DMS153 treated with DMSO at 0.1 percent for 48 hours (cell line): Measurements from ENCODE around the gene TOB1.

Experiments used
- DNase-seq: peaks from one replicate; lab custom pipeline; 2025; ENCODE audit not compliant: unreplicated experiment; lab: John Stamatoyannopoulos, UW

The TOB1 gene

DNA sequence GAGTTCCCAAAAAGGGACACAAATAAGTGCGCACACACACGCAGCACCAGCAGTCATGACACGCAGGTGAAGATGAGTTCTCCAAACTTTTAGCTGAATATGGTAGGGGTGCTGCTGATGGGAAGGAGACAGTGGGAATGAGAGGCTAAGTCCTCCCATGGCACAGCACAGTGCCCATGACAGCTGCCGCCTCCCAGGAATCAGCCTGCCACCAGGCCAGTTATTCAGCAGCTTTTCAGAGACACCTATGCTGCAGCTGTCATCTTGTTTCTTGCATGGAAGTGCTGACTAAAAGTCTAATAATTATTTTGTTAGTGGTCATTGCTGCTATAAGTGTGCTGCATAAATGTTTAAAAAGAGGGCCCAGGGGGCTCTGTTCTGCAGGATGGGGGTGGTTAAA lies 18.6 kb downstream of the TOB1 start:
- no peak for DNase-seq

- DNase-seq, result no peak
These were observed 20.7 kb downstream of the TOB1 start for GRCh38 chr17:50845240-50846147.

DNA sequence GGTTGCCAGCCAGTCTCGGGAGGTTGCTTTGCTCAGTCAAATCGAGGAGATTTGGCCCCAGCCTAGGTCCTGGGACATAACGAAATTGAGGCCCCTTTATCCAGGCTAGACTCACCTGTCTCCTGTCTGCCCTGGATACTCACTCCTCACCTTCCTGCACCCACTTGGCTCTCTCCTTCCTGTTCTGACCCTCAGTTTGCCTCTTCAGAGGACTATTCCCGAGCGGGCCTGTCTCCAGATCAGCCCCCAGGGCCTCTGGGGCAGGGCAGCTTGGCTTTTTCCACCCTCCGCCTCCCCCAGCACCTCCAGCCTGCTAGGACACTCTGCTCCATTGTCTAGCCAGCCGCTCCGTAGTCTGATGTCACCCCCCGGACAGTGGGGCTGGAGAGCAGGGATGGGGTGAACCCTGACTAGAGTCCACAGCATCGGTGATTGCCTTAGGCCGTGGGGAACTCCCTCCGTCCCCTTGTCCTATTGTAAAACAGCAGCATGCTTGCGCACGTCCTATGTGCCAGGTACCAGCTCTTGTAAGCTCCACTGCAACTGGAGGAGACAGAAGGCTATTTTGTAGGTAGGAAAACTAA lies 21.9 kb downstream of the TOB1 start:
- no peak for DNase-seq

DNA sequence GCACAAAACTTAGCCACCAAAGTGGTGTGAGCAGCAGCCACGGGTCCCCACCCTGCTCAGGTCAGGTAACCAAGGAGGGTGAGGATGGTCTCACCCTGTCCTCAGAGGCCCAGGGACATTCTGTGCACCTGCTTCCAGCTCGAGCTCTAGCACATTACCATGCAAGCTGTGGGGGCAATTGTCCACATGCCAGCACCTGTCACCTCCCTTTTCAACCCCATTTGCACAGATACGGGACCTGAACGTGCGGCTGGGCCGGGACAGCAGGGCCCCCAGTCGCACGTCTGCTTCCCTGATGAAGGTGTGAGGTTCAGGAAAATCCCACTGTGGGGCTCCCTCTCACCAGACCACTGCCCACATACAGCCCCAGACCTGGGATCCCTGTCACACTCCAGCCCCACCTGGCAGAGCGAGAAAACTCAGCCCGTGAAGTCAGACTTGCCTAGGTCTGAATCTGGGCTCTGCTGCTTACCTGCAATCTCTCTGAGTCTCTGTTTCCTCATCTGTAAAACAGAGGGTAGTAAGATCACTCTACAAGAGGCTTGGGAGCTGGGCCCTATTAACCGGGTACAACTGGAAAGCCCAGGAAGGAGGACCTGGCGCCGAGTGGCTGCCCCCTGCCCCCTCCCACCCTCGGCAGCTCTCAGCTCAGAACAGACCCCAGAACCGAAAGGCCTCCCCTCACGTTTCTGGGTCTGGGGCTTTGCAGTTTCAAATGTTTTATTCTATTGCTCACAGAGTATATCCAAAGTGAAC lies 22.8 kb downstream of the TOB1 start:
- no peak for DNase-seq

DNA sequence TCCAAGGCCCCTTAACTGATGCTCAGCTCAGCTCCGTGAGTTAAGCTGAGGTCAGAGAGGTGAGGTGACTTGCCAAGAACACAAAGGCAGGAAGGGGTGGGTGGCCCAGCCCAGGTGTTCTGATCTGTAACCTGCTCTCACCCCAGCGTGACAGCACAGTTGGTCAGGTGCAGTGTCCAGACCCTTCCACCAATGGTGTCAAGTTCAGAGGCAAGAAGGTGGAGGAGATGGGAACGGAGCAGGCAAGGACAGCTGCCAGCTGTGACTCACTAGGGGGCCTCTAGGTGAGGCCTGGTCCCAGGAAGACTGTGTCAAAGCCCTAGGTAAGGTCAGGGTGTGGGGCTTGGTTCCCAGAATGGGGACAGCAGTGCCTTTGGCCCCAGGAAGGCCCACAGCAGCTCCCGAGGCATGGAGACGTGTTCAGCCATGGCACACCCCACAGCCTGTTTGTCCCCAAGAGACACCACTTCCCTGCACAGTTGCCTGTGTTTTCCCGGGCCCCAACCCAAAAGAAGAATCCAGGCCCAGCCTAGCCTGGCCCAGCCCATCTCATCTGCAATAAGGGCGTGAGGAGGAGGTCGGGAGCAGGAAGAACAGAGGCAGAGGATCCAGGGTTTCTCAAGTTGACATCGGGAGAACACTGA lies 23.5 kb downstream of the TOB1 start:
- no peak for DNase-seq

DNA sequence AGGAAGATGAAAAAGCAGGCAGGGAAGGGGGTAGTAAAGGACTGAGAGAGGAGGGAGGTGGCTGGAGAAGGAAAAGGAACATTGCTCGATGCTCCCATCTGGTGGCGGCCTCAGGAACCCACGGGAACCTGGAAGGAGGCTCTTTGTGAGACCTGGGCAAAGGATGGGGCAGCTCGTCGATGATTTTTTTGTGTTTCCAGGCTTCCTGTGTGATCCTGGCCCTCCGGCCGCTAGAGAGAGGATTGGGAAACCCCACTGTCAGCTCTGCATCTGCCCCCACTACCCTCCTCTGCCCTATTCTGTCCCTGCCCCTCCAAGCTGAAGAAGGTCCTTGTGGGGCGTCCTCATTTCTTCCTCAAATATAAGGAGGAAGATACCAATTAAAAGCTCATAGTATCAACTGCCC lies 24.2 kb downstream of the TOB1 start:
- DNase-seq, result peak; percentile 57

GRCh38 chr17:50841277-50841948 lies 24.7 kb downstream of the TOB1 start:
- DNase-seq, result no peak

GRCh38 chr17:50840311-50840851 lies 25.8 kb downstream of the TOB1 start:
- DNase-seq, result no peak

DNA sequence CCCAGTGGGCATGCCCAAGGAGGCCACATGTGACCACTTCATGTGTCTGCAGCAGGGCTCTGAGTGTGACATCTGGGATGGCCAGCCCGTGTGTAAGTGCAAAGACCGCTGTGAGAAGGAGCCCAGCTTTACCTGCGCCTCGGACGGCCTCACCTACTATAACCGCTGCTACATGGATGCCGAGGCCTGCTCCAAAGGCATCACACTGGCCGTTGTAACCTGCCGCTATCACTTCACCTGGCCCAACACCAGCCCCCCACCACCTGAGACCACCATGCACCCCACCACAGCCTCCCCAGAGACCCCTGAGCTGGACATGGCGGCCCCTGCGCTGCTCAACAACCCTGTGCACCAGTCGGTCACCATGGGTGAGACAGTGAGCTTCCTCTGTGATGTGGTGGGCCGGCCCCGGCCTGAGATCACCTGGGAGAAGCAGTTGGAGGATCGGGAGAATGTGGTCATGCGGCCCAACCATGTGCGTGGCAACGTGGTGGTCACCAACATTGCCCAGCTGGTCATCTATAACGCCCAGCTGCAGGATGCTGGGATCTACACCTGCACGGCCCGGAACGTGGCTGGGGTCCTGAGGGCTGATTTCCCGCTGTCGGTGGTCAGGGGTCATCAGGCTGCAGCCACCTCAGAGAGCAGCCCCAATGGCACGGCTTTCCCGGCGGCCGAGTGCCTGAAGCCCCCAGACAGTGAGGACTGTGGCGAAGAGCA lies 26.4 kb downstream of the TOB1 start:
- DNase-seq, result no peak

DNA sequence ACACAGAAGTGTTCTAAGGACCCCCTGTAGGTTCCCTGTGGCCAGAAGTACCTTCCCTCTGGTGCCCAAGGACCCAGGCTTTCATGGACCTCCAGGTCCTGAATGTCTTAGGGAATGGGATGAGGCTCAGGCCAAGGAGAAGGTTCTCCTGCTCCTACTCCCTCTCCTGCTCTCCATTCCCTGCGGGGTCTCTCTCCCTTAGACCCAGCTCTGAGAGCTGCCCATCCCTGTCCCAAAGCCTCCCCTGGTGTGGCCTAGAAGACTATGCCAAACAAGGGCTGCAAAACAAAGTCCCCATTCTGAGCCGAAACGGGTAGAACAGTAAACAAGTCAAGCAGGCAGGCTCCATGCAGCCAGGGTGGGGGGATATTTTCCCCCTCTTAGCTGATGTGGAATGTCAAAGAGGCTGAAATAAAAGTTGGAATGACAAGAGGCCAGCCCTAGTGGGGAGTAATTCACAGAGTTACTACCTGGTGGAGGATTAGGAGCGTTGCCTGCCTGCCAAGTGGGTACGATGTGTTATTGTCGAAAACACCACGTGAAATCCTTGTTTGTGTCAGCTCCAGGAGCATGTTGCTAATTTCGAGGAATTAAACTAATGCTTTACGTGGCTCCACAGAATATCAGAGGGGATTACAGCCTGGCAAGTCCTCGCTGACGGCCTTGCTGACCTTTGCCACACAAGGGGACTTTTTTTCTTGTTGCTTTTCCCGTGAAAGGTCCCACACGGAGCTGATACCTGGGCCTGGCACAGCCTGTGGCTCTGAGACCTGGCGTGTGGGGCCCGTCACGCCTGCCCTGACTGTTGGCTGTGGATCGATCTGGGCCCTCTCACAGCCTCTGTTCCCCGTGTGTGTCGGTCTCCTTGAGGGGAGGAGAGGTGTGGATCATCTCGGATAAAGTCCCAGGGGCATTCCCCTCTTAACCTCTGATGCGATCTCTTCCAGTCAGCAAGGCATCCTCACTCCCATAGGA lies 27.9 kb downstream of the TOB1 start:
- DNase-seq, result no peak

DNA sequence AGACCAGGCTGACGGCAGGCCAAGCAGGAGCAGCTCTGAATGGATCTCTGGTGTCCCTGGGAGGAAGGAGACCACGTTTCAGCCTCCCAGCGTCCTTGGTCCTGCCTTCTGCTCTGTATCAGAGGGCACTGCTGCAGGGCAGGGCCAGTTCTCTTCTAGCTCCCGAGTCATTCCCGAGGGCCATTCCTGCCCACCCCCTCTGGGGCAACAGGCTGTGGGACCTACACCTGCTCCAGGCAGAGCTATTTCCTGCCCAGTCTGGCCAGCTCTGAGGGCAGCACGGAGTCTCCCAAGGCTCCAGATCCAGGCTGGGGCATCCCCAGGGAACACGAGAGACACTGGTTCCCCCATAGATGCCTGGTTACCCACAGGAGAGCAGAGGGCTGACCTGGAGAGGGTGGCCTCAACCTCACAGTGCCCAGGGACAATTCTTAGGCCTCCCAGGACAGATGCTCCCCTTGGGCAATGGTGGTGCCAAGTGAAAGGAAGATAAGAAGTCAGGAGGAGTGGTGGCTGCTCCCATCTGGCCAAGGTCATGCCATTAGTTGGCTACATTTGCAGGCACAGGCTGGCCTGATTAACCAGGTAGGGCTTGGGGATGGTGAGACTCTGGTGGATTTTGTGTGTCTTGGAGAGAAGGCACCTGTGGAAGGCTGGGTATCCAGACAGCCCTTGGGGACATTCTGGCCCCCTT lies 28.7 kb downstream of the TOB1 start:
- no peak for DNase-seq

DNA sequence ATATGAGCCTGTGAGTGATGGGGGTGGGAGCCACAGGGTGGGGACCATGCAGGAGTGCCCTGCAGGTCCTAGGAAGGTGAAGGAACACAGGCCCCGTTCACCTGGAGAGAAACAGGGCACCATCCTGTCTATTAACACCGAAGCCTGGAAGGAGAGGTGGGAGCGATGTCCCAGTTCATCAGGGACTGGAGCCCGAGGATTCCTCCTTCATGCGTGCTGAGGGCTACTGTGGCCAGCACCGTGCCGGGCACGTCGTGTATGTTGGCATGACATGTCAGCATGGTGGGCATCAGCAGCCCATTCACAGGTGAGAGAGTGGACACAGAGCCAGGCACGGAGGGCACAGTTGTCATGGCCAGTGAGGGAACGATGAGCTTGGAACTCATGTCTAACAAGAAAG lies 29.3 kb downstream of the TOB1 start:
- DNase-seq, result no peak

DNA sequence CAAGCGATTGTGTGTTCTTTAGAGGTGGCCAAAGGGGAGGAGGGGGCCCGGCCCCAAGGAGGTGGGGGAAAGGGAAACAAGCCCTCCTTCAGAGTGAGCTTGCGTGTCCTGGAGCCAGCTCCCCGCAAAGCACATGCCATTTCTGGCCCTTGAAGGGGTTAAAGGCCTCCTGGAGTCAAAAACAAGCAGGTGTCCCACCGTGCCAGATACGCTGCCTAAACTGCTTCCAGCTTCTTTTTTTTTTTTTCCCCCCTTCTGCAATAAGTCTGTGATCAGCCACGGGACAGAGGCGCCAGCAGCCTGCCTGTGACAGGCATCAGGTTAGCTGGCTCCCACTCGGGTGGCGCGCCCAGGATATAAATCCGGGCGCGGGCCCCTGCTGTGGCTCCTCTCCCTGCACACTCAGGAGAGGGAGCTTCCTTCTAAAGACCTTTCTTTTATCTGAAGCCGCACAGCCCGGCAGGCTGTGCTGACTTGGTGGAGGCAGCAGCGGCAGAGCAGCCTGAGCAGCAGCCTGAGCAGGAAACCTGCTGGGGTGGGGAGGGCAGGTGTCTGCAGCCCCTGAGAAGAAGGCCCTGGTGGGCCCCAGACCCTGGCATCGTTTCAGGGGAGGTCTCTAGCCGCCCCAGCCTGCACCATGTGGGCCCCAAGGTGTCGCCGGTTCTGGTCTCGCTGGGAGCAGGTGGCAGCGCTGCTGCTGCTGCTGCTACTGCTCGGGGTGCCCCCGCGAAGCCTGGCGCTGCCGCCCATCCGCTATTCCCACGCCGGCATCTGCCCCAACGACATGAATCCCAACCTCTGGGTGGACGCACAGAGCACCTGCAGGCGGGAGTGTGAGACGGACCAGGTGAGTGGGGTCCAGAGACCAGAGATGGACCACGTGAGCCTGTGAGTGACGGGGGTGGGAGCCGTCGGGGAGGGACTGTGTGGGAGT lies 30.6 kb downstream of the TOB1 start, which contains the start of gene WFIKKN2:
TSS of gene WFIKKN2 (plus strand) at position 286 of the 934 bp plus-strand sequence. CDS start at position 638, 352 bp downstream.
- DNase-seq, result no peak

GRCh38 chr17:50834429-50835300 lies 31.5 kb downstream of the TOB1 start:
- DNase-seq, result no peak

DNA sequence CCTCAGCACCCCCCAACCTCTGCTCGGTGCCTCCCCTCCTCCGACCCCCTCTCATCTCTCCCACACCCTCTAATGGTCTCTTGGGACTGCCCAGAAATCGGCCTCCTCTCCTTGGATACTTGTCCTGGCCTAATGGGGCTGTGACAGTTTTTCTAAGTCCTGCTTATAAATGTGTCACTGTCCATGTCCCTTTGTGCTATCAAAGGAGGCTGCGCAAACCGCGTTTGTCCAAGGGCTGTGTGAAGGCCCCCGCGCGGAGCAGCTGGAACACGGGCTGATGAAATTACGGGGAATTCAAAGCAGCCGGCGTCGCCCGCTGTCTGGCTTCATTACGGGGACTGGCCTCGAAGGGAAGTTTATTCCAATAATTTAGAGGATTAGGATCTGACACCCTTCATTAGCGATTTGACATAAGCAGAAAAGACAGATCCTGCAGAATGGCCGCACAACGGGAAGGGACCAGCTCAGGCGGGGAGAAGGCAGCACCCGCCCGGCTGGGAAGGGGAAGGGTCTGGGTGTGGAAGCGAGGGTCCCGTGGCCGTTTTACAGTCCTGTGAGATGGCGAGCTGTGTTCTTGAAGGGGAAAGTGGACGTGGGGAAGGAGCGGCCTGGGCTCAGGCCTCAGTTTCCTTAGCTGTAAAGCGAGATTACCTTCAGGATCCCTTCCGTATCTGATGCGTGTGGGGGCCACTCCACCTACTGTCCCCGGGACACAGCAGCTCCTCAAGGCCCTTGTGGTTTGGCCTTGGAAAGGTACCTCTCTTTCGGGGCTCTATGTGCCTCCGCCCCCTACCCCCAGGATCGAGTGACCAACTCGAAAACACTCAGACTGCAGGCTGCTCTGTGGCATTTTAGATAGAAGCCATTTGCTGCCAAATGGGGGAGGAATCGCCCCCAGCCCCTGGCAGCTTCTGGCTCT lies 32.4 kb downstream of the TOB1 start:
- no peak for DNase-seq
